Nephron progenitor cell (in vitro differentiated cells): ENCODE results near the gene HCST.
"Not testable (repeated sequence)": the region's sequence is repeated elsewhere in the genome, so short reads cannot be mapped to it uniquely, and the experiment has no call there.

Experiments
- DNase-seq: peaks from one replicate; pipeline ENCODE4 v3.0.0; 2021
- H3K27ac Mint-ChIP-seq: 2 replicates; pipeline ENCODE4 v1.8.0; 2021; ENCODE audit warnings: mild to moderate bottlenecking, moderate library complexity, mixed read lengths
- H3K27me3 Mint-ChIP-seq: 2 replicates; pipeline ENCODE4 v1.8.0; 2021; ENCODE audit warnings: mild to moderate bottlenecking, low read depth, mixed read lengths; ENCODE audit not compliant: poor library complexity
- H3K36me3 Mint-ChIP-seq: 2 replicates; pipeline ENCODE4 v1.8.0; 2021; ENCODE audit warnings: low read depth, mixed read lengths
- H3K4me1 Mint-ChIP-seq: 2 replicates; pipeline ENCODE4 v1.8.0; 2021; ENCODE audit warnings: mixed read lengths
- H3K4me3 Mint-ChIP-seq: 2 replicates; pipeline ENCODE4 v1.8.0; 2021; ENCODE audit warnings: mild to moderate bottlenecking, moderate library complexity, mixed read lengths
- H3K9me3 Mint-ChIP-seq: 2 replicates; pipeline ENCODE4 v1.8.0; 2021; ENCODE audit warnings: mild to moderate bottlenecking, moderate library complexity, mixed read lengths
- TF ChIP-seq, protein P1 (sequence below): fragments of 200-600 bp; sonication (generic); IDR thresholded peaks from 2 replicates; pipeline ENCODE4 v1.5.0; 2021; ENCODE audit warnings: antibody characterized with exemption

HCST gene

DNA sequence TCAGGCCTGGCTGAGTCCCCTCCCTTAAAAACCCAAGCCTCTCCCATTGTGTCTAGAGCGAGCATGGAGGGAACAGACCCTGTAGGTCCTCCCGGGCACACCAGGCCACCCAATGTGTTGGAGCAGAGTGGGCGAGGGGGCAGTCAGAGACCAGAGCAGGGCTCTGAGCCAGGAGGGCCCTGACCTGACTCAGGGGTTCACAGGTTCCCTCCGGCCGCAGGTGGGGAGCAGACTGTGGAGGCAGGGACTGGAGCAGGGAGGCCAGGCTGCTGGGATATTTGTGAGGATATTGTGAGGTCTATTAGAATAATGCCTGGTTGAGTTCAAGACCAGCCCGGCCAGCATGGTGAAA, 7.3 kb downstream of the HCST start:
- H3K4me1 Mint-ChIP-seq = peaks cover 35% of the 10 kb centered on the region
- H3K36me3 Mint-ChIP-seq = no peaks in the 10 kb centered on the region
- H3K27ac Mint-ChIP-seq = no peak overlapping the region
- H3K27me3 Mint-ChIP-seq = peaks cover 14% of the 10 kb centered on the region
- no peak overlapping the region for H3K4me3 Mint-ChIP-seq
- no peak for DNase-seq
- TF ChIP-seq, protein P1, sequence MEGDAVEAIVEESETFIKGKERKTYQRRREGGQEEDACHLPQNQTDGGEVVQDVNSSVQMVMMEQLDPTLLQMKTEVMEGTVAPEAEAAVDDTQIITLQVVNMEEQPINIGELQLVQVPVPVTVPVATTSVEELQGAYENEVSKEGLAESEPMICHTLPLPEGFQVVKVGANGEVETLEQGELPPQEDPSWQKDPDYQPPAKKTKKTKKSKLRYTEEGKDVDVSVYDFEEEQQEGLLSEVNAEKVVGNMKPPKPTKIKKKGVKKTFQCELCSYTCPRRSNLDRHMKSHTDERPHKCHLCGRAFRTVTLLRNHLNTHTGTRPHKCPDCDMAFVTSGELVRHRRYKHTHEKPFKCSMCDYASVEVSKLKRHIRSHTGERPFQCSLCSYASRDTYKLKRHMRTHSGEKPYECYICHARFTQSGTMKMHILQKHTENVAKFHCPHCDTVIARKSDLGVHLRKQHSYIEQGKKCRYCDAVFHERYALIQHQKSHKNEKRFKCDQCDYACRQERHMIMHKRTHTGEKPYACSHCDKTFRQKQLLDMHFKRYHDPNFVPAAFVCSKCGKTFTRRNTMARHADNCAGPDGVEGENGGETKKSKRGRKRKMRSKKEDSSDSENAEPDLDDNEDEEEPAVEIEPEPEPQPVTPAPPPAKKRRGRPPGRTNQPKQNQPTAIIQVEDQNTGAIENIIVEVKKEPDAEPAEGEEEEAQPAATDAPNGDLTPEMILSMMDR = no peak
- H3K9me3 Mint-ChIP-seq = no peaks in the 10 kb centered on the region

DNA sequence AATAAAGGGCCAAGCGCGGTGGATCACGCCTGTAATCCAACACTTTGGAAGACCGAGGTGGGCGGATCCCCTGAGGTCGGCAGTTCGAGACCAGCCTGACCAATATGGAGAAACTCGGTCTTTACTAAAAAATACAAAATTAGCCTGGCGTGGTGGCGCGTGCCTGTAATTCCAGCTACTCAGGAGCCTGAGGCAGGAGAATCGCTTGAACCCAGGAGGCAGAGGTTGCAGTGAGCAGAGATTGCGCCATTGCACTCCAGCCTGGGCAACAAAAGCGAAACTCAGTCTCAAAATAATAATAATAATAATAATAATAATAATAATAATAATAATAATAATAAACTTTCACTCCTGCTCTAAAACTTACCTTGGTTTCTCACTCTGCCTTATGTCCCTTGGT, 8.0 kb downstream of the HCST start:
- not testable (repeated sequence) for H3K4me3 Mint-ChIP-seq, DNase-seq, H3K36me3 Mint-ChIP-seq, H3K9me3 Mint-ChIP-seq, H3K27ac Mint-ChIP-seq
- H3K4me1 Mint-ChIP-seq = peaks cover 28% of the 10 kb centered on the region
- H3K27me3 Mint-ChIP-seq = peaks cover 18% of the 10 kb centered on the region

DNA sequence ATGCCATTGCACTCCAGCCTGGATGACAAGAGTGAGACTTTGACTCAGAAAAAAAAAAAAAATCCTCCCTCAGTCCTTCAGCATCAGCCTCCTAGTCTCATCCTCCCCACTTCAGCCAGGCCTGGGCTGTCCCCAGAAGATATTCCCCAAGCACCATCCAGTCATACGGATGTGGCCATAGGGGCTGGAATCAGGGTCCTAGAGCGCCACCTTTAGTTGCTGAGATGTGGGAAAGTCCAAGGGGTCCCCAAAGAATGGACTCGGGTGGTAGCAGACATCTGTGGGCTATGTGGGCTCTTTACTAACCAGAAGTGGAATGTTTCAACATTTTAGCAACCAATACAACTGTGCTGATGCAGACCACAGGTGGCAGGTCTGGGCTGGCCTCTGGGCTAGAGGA, 8.8 kb downstream of the HCST start:
- no peaks in the 10 kb centered on the region for H3K36me3 Mint-ChIP-seq
- peaks cover 28% of the 10 kb centered on the region for H3K4me1 Mint-ChIP-seq
- TF ChIP-seq, protein P1 = no peak
- no peaks in the 10 kb centered on the region for H3K9me3 Mint-ChIP-seq
- peaks cover 26% of the 10 kb centered on the region for H3K27me3 Mint-ChIP-seq
- DNase-seq = no peak
- no peak overlapping the region for H3K4me3 Mint-ChIP-seq
- H3K27ac Mint-ChIP-seq = no peak overlapping the region

DNA sequence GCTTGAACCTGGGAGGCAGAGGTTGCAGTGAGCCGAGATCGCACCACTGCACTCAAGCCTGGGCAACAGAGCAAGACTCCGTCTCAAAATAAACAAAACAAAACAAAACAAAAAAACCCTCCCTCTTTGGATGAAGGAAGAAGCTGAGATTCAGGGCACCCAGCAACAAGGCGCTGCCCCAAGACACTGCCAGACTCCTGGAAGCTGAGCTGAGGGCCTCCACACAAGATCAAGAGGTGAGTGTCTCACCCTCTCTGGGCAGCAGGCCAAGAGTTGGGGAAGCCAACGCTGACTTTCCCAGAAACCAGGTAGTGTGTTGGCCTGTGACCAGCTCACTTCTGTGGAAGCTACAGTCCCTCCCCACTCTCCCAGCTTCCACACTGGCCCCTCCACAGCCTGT, 9.5 kb downstream of the HCST start:
- TF ChIP-seq, protein P1 = no peak
- Mint-ChIP-seq H3K4me3 (no peak overlapping the region), H3K27ac (no peak overlapping the region), H3K9me3 (no peaks in the 10 kb centered on the region), H3K27me3 (peaks cover 30% of the 10 kb centered on the region), H3K4me1 (peaks cover 27% of the 10 kb centered on the region), H3K36me3 (no peaks in the 10 kb centered on the region)
- no peak for DNase-seq

DNA sequence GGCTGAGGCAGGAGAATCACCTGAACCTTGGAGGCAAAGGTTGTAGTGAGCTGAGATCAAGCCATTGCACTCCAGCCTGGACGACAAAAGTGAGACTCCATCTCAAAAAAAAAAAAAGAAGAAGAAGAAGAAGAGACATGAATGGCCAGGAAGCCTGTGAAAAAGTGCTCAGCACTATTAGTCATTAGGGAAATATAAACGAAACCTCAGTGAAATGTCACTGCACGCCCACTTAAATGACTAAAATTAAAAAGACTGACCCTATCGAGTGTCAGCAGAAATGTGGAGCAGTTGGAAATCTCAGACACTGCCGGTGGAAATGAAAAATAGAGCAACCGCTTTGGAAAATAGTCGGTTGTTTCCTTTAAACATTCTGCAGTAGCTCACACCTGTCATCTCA, 11.3 kb downstream of the HCST start:
- DNase-seq = no peak
- no peak overlapping the region for H3K27ac Mint-ChIP-seq
- H3K4me1 Mint-ChIP-seq = peaks cover 11% of the 10 kb centered on the region
- no peaks in the 10 kb centered on the region for H3K36me3 Mint-ChIP-seq
- TF ChIP-seq, protein P1 = no peak
- no peaks in the 10 kb centered on the region for H3K9me3 Mint-ChIP-seq
- H3K4me3 Mint-ChIP-seq = no peak overlapping the region
- peaks cover 36% of the 10 kb centered on the region for H3K27me3 Mint-ChIP-seq

DNA sequence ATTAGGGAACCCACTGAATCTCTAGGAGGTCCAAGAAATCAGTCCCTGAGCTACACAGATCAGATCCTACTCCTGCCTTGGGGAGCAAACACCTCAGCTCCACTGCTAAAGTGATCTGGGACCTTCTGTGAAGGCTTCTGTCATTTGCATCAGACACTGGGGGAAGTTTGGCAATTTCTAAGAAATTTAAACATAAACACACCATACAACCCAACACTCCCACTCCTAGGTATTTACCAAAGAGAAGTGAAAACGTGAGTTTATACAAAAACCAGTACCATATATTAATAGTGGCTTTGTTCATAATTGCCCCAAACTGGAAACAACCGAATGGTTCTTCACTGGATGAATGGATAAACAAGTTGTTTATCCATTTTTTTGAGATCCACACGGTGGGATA, 13.1 kb downstream of the HCST start:
- peaks cover 38% of the 10 kb centered on the region for H3K27me3 Mint-ChIP-seq
- DNase-seq = no peak
- TF ChIP-seq, protein P1 = no peak
- H3K4me3 Mint-ChIP-seq = no peak overlapping the region
- H3K27ac Mint-ChIP-seq = no peak overlapping the region
- H3K36me3 Mint-ChIP-seq = no peaks in the 10 kb centered on the region
- no peaks in the 10 kb centered on the region for H3K4me1 Mint-ChIP-seq
- H3K9me3 Mint-ChIP-seq = no peaks in the 10 kb centered on the region
